Measurements from ENCODE around the gene CACNG8.
A peak's percentile ranks its signal among the peaks of the same experiment; 100 is the strongest.
"Not testable (repeated sequence)": the region's sequence is repeated elsewhere in the genome, so short reads cannot be mapped to it uniquely, and the experiment has no call there.

CACNG8 gene

GRCh38 chr19:53962887-53963431 is at the start of gene CACNG8:
TSS of gene CACNG8 (plus strand) at chr19:53962937.
- no peak for DNase-seq

- no peak for DNase-seq
These were observed 47.7 kb upstream of the CACNG8 start for GRCh38 chr19:53915000-53915399.

- no peak for DNase-seq
These were observed 46.7 kb upstream of the CACNG8 start for GRCh38 chr19:53916004-53916403.

GRCh38 chr19:53917356-53917755 is 45.4 kb upstream of the CACNG8 start:
- DNase-seq, result no peak

GRCh38 chr19:53927739-53928138 is 35.0 kb upstream of the CACNG8 start:
- peak; percentile 39 for DNase-seq

GRCh38 chr19:53936029-53936428 is 26.7 kb upstream of the CACNG8 start:
- no peak for DNase-seq

- peak; percentile 48 for DNase-seq
These were observed 20.5 kb upstream of the CACNG8 start for GRCh38 chr19:53942001-53942786.

- no peak for DNase-seq
These were observed 18.3 kb upstream of the CACNG8 start for GRCh38 chr19:53944416-53944815.

- DNase-seq, result no peak
These were observed 17.8 kb upstream of the CACNG8 start for GRCh38 chr19:53944933-53945332.

GRCh38 chr19:53945441-53945840 is 17.3 kb upstream of the CACNG8 start:
- DNase-seq, result no peak

GRCh38 chr19:53945998-53946397 is 16.7 kb upstream of the CACNG8 start:
- DNase-seq, result no peak

- no peak for DNase-seq
These were observed 15.1 kb upstream of the CACNG8 start for GRCh38 chr19:53947624-53948023.

GRCh38 chr19:53948611-53949010 is 14.1 kb upstream of the CACNG8 start:
- not testable (repeated sequence) for DNase-seq

GRCh38 chr19:53951436-53951835 is 11.3 kb upstream of the CACNG8 start:
- DNase-seq, result no peak

GRCh38 chr19:53951947-53952346 is 10.8 kb upstream of the CACNG8 start:
- DNase-seq, result no peak

- DNase-seq, result no peak
These were observed 9.4 kb upstream of the CACNG8 start for GRCh38 chr19:53953383-53953782.

- no peak for DNase-seq
These were observed 5.1 kb upstream of the CACNG8 start for GRCh38 chr19:53957448-53958167.

- no peak for DNase-seq
These were observed 4.6 kb upstream of the CACNG8 start for GRCh38 chr19:53958168-53958571.

GRCh38 chr19:53958823-53959757 is 3.6 kb upstream of the CACNG8 start:
- no peak for DNase-seq

GRCh38 chr19:53960187-53960586 is 2.5 kb upstream of the CACNG8 start:
- no peak for DNase-seq

GRCh38 chr19:53960886-53961285 is 1.9 kb upstream of the CACNG8 start:
- DNase-seq, result no peak

- DNase-seq, result no peak
These were observed 997 bp upstream of the CACNG8 start for GRCh38 chr19:53961523-53962356.
